MM.1S (cell line): Measurements from ENCODE around the gene PCDHGA8.
A peak's percentile ranks its signal among the peaks of the same experiment; 100 is the strongest.

Experiments used
- CTCF ChIP-seq: fragments of 300-600 bp; sonication (generic); IDR thresholded peaks from 2 replicates; pipeline ENCODE4 v1.5.1; 2016; ENCODE audit warnings: antibody characterized with exemption, low read length, mixed read lengths
- EZH2 ChIP-seq: fragments of 300-600 bp; sonication (generic); optimal IDR thresholded peaks from 2 replicates; pipeline ENCODE3; 2017; ENCODE audit warnings: low read depth, mild to moderate bottlenecking, antibody characterized with exemption, low read length, mixed read lengths
- EZH2phosphoT487 ChIP-seq: fragments of 300-600 bp; sonication (generic); IDR thresholded peaks from 2 replicates; pipeline ENCODE4 v1.6.1; 2018; ENCODE audit warnings: antibody characterized with exemption, low read length

- peak; percentile 52 for TF ChIP-seq CTCF
- no peak for TF ChIP-seq EZH2
- TF ChIP-seq EZH2phosphoT487: no peak
These were observed at the start of gene PCDHGA8 for GRCh38 chr5:141392429-141393198.
